Stomach (tissue), 4 donors: Measurements from ENCODE around the gene STIM1.

Experiments
- EP300 ChIP-seq: sonication (generic); formaldehyde crosslinking; IDR thresholded peaks from one replicate; pipeline ENCODE4 v1.6.1; 2017; ENCODE audit warnings: antibody characterized with exemption
- TF ChIP-seq, protein P1 (sequence below), 7 experiments: fragments of 450-650 bp in 4 of 7; fragments of 200-600 bp in 3 of 7; sonication (generic) in 3 of 7; IDR thresholded peaks; one replicate each; pipeline ENCODE4 v1.5.1; 2016 to 2019; ENCODE audit warnings: antibody characterized with exemption in 7 of 7, control low read depth in 2 of 7, mild to moderate bottlenecking in 1 of 7

DNA sequence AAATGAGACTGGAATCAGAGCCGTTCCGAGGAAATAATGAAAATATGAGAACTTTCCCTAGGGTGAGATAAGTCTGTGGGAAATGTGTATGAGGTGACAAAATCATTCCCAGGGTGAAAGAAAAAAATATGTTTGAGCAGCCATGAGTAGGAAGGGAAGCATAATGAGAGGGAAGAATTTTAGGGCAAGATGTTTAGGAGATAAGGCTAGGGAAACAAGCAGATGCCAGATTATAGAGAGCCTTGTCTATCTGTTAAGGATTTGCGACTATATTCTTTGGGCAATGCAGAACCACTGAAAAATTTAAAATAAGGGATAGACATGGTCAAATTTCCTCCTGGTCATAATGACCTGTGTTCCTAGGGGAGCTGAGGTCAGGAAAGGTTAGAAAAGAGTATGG, 54.4 kb downstream of the STIM1 start:
- TF ChIP-seq, protein P1, sequence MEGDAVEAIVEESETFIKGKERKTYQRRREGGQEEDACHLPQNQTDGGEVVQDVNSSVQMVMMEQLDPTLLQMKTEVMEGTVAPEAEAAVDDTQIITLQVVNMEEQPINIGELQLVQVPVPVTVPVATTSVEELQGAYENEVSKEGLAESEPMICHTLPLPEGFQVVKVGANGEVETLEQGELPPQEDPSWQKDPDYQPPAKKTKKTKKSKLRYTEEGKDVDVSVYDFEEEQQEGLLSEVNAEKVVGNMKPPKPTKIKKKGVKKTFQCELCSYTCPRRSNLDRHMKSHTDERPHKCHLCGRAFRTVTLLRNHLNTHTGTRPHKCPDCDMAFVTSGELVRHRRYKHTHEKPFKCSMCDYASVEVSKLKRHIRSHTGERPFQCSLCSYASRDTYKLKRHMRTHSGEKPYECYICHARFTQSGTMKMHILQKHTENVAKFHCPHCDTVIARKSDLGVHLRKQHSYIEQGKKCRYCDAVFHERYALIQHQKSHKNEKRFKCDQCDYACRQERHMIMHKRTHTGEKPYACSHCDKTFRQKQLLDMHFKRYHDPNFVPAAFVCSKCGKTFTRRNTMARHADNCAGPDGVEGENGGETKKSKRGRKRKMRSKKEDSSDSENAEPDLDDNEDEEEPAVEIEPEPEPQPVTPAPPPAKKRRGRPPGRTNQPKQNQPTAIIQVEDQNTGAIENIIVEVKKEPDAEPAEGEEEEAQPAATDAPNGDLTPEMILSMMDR (IDR thresholded peaks at IDR 0.05): no peak
- no peak for TF ChIP-seq EP300
